ENCODE data around the gene HACE1.

DNA sequence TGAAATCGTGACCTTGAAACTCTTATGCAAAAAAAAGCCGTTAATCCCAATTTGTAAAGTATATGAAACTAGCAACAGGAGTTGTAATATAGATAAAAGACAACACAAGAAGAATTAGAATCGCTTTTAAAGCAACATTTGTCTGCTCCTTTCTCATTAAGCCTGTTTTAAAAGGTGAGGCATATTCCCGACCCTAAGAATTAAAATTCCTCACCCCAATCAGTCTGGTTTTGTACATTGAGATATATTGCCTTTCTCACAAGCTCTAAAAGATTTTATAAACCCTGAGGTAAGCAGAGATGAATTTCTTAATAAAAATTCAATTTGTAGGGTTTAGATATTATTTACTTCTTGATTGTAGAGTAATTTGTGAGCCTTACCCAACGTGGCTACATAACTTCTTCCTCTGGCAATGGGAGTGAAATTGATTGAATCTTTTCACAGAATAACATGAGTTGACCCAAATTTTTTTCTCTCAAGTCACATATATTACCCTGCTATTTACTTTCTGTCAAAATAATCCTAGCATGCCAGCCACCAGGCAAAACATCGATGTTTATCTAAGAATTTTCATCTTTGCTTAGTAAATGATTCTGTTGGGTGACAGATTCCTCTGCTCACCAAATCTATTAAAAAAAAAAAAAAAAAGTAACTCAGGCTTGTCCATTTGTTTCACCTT lies 173.7 kb downstream of the HACE1 start:
- TF ChIP-seq CTCF (IDR thresholded peaks at IDR 0.05; ENCODE audit: borderline replicate concordance, extremely low read depth, low read length, poor library complexity, severe bottlenecking): no peak
- TF ChIP-seq EZH2 (IDR thresholded peaks at IDR 0.05; ENCODE audit: borderline replicate concordance, low read depth, low read length, severe bottlenecking): no peak
